T-helper 9 cell (primary cell): ENCODE data around the gene DYRK3.

Source experiments
- DNase-seq: peaks from one replicate; pipeline ENCODE4 v3.0.0-alpha.2; 2020

DYRK3 gene

GRCh38 chr1:206662396-206663092 lies 27.2 kb downstream of the DYRK3 start:
- no peak for DNase-seq

DNA sequence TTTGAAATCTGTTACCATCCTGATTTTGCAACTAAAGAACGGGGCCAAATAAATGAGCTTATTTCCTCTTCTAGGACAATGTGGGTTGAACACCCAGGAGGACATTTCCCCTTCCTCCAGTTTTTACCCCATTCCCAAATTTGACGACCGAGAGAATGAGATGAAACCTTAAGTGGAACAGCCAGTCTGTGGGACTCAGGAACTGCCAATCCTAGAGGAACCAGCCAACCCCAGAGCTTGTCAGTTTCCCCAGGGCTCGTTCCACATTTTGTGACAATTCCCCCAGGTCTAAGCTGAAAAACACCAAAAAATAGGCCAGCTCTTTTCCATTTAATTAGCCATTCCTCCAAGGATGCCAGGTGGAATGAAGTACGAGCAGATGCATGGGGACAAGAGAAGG lies 28.0 kb downstream of the DYRK3 start:
- no peak for DNase-seq

GRCh38 chr1:206663832-206664652 lies 28.7 kb downstream of the DYRK3 start:
- peak; percentile 59 for DNase-seq

DNA sequence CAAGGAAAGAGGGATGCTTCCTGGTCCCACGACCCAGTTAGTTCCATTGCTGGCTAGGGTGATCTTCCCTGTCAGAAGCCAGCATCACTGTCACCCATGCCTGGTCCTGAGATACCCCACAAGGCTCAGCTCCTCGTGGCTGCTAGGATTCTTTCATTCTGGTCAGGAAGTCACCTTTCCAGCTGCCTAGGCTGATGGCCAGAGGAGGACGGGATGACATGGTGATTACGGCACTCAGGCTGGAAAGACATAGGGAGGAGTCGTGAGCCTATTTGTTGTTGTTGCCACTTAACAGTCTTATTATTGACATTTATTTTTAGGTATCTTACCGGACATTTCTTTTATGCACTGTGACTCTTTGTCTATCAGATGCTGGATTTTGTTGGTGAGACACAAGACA lies 29.4 kb downstream of the DYRK3 start:
- DNase-seq = no peak

- no peak for DNase-seq
Measured at GRCh38 chr1:206666031-206666561, 30.8 kb downstream of the DYRK3 start.

DNA sequence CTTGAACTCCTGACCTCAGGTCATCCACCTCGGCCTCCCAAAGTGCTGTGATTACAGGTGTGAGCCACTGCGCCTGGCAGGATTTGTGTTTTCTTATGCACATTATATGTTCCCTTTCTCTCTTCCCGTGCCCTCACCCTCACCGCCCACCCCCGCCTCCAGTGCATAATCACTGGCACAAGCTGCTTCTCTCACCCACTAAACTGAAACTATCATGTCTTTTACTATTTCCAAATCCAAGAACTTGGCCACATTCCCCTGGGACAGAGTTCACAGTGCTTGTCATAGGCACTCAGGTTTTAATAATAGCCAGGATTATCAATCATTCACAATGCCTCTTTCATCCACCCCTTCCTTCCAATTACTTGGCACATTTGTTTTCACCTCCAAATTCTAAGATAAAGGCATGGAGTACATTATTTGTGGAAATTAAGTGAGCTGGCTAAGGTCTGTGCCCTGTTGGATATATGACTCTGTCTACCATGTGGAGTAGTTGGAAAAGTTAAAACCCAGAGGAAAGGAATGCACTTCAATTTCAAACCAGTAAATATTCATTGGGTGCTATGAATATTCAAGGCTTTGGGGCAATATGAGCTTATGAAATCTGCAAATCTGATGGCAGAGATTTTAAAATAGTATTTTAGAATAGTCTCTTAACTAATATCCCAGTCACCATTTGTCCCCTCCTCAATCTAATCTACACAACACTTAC lies 31.8 kb downstream of the DYRK3 start:
- no peak for DNase-seq

- DNase-seq = no peak
Measured at GRCh38 chr1:206668351-206668750, 33.0 kb downstream of the DYRK3 start.

- DNase-seq = no peak
Measured at GRCh38 chr1:206668874-206669410, 33.6 kb downstream of the DYRK3 start.

- no peak for DNase-seq
Measured at GRCh38 chr1:206672011-206672688, 36.8 kb downstream of the DYRK3 start.

DNA sequence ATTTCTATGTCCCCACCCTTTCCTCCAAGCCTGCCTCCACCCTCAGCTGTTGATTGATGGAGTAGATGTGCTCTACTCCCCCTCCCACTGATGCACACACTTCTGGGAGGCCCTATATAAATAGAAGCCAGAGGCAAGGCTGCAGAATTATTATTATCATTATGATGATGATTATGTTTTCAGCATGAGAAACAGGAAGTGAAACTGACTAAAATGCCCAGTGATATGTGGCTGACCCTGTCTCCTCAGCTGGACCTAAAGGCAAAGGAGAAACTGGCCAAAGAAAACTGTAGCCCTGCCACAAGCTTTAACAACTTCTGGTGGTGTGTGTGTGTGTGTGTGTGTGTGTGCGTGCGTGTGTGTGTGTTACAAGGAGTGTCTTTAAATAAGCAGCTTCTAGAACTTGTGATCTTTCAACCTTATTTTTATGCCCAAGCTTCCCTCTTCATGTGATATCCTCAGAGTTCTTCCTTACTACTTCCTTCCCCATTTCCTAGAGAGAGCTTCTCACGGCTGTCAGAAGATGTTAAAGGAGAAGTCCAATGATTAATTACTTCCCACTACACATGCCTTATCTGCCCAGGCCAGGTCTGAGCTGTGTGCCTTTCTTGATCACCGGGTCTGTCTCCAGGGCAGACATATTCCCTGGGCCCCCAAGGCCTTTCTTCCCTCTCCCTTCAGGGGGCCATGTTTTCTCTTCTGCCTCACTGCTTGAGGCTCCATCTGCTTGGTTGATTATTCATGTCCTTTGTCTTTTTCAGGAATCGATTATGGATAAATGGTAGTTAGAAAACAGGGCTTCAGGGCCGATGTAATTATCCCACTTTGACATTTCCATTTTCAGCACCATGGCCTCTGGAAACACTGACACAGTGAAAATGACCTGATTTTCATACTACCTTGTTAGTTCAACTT lies 37.8 kb downstream of the DYRK3 start:
- DNase-seq = no peak

DNA sequence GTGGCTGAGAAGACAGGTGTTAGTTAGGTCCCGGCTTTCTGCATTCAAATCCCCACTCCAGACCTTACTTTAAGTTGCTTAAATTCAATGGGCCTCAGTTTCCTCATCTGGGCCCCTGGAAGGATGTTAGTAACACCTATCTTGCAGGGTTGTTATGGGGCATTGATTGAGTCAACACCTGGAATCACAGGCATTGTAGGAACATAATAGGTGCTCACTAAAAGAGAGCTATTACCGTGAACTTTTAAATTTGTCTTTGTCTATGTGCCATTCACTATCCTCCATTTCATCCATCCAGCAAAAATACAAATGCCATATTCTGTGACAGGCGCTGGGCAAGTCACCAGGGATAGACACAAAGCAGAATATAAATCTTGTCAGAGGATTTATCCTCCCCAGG lies 38.9 kb downstream of the DYRK3 start:
- DNase-seq = no peak

DNA sequence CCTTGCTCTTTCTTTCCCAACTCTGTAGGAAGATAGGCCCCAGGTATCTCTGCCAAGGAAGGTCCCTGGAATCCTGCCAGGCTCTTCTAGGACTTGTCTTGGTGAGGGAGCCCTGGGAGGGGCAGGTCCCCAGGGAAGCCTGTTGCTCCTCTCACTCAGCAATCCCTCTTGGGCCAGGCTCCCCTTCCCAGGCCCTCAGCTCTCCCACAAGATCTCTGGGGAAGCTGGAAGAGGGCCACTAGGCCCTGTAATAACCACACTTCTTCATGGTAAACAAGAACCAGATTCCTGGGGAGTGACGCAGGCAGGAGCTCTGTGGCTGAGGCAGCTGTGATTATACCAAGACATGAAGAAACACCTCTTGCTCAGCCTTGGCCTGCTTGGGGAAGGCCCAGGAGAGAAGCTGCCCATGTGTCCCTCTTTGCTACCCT lies 39.4 kb downstream of the DYRK3 start:
- no peak for DNase-seq

DNA sequence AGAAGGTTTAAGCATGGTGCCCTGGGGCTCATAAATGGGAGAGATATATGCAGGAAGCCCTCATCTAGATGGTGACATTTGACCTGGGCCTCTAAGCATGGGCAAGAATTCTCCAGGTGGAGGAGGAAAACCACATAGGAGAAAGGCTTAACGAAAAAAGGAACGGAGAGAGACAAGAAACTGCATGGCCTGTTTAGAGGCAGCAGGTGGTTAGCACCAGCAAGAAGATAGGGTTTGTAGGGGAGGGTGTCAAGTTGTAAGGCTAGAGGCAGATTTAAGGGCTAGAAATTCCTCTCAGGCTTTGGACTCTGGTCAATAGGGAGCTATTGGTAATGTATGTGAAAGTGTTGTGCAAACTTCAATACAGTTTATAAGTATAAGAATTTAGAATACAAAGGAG lies 41.2 kb downstream of the DYRK3 start:
- no peak for DNase-seq

DNA sequence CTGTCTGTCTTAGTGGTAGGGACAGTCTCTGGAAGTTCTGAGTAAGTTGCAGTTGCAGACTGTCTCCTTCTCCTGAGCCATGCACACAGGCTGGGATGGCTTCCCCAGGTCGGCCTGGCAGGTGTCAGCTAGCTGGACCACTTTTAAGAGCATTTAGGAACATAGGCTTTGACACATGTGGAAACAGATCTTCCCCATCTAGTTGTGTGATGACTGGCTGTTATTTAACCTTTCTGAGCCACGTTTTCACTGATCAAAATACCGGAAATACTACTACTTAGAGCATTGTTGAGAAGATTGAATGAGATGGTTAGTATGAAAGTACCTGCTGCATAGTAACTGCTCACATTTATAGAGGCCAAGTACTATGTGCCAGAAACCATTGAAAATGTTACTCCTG lies 43.2 kb downstream of the DYRK3 start:
- DNase-seq = no peak

DNA sequence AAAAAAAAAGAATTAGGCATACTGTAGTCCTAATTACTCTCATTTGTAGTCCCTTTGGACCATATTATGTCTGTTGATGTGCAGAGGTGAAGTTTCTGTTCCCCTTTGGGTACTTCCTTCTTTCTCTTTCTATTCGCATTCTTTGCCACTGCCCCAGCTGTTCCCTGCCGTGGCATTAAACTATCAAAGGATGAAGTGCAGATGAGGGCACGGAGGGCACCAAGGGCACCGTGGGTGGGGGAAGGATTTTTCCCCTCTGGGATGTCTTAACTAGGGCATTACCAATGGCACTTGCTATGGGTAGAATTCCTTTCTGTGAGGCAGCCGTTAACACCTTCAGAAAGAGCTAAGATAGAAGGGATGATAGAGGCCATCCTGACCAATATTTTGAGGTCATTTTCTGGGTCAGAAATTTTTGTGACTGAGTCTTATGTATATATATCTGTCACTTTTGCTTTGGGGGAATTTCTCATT lies 44.4 kb downstream of the DYRK3 start:
- DNase-seq = no peak

DNA sequence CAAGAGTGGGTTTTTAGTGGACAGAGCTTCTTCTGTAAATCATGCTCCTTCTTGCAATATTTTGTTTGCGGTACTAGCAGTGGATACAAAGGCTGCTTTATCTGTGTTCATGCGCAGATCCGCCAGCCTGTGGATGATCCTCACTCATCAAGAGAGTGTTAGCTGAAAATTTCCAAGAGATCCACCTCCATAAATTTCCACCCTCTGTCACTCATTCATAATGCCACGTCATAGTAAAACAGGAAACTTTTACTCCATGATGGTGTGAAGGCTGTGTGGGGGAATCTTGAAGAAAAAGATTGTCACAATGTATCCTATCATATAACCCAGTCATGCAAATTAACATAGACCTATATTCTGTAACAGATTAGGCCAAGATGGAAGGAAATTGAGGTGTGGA lies 44.9 kb downstream of the DYRK3 start:
- DNase-seq = no peak

DNA sequence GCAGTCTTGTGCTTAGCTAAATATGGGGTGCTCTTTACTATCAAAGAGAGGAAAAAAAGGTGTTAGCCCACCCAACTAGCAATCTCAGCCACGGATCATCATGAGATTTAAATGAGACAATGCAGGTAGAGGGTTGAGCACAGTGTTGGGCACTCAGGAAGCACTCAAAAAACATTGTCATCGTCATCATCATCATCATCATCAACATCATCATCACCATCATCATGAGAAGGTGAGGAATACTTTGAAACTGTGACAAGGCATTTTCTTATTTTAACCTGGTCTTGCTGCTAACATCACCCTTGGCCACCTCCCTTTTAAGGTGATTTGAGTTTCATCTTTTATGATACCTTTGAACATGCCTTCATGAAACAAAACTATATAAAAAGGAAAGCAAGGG lies 46.0 kb downstream of the DYRK3 start:
- DNase-seq = no peak

DNA sequence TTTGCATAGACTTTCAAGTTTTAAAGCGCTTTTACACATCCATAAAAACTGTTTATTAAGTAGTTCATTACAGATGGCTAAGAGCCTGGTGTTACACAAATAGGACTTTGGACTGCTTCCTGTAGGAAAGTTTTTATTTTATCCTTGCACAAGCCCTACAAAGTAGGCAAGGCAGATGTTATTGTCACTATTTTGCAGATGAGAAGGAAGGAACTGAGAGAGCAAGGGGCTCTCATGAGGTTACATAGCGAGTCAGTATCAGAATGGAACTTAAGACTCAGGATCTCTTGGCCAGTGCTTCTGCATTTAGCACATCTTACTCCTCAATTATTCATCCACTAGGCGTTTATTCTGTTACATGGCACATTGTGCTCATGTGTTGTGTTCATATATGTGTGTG lies 46.8 kb downstream of the DYRK3 start:
- DNase-seq = no peak

- DNase-seq = no peak
Measured at GRCh38 chr1:206683313-206683712, 48.0 kb downstream of the DYRK3 start.

GRCh38 chr1:206684003-206684402 lies 48.7 kb downstream of the DYRK3 start:
- DNase-seq = no peak
